Umbilical cord (tissue), 2 donors: ENCODE measurements around the gene VWA5B1. TPM values are rescaled to one million over a fixed set of nuclear protein-coding genes. Genes with fewer than 3 reads are reported as not detected.

Source experiments
- DNase-seq: peaks from one replicate; pipeline ENCODE4 v3.0.0-alpha.2; 2015; ENCODE audit warnings: low spot score
- total RNA-seq: library from RNA; depleted of rRNA; stranded (reverse); fragments of >200 nt; gene quantifications from one replicate; pipeline ENCODE4 v1.2.3, GENCODE V29; 2014; ENCODE audit warnings: low replicate concordance; ENCODE audit not compliant: insufficient read depth

The VWA5B1 gene
- total RNA-seq, 1 donor from 2014 or later: 0.24 TPM

DNA sequence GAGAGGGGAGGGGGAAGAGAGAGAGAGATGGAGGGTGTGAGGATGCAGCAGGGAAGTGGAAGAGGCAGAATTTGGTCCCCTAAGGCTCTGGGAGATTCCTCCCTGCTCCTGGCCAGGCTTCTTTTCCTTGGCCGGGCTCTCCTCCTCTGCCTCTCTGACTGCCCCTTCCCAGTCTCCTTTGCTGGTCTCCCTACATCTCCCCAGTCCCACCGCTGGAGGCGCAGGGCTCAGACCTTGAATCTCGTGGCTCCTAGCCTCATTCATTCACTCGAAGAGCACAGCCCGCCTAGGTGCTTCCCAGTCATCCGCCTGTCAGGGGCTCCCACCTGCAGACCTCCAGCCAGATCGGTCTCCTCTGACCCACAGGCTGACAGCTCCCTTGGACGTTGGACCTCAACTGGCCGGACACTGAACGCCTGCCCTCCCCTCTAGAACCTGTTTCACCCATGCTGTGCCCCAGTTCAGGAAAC, 76.5 kb downstream of the VWA5B1 start:
- peak; percentile 43 for DNase-seq

DNA sequence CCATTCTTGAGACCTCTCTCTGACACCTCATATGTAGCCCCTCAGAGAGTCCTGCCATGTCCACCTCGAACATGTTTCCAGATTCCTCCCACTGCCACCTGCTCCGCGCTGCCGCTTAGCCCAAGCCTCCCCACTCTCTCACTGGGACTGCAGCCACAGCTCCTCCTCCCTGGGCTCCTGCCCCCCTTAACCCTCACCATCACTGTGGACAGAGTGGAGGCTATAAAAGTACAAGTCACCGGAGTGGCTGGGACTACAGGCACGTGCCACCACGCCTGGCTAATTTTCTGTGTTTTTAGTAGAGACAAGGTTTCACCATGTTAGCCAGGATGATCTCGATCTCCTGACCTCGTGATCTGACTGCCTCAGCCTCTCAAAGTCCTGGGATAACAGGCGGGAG, 77.0 kb downstream of the VWA5B1 start:
- no peak for DNase-seq

GRCh38 chr1:20368866-20369470, 78.3 kb downstream of the VWA5B1 start:
- DNase-seq: no peak

DNA sequence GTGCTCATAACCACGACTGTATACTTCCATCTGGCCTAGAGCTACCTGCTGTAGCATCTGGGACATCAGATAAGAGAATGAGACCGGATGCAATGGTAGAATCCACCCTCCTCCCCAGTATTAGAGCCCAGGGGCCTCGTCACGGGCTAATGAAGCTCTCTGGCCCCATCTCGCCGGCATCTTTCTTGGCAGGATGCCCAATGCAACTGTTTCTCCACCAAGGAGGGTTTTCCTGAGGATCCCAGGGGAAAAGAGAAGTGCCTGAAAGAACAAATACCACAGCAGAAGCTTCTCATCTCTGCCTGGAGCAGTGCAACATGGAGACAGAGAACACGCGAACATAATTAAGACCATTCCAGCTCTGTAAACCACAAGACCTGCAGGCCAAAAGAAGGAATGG, 80.0 kb downstream of the VWA5B1 start:
- DNase-seq: no peak

DNA sequence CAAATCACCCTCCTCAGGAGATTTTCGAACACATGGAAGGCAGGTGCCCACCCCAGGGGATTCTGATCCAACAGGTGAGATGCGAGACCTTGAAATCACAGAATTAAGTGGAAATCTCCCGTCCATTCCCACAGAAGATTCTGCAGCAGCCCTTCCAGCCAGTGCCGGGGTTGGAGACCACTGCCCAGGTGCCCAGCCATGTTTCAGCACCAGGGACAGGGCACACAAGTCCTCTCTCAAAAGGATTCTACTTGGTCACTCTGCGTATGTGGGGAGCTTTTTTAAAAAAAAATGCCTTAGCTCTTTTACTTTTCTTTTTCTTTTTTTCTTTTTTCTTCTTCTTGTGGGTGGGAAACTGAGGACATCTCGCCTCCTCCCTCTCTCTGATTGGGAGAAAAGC, 80.7 kb downstream of the VWA5B1 start:
- DNase-seq: no peak

DNA sequence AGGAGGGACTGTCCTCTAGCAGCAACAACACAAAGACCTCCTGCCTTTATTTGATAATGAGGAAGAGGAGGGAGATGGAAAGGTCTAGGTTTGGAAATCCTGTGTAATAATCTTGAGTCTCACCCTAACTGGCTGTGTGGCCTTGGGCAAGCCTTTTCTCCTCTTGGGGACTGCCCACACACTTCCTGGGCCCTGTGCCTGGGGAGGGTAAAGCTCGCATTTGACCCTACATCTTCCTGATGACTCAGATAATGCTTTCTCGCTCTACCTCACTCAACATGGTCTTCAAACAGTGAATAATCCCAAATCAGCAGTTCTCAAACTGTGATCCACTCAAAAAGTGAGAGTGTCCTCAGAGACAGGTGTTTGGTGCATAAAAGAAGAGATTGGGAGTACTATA, 81.2 kb downstream of the VWA5B1 start:
- DNase-seq: no peak

DNA sequence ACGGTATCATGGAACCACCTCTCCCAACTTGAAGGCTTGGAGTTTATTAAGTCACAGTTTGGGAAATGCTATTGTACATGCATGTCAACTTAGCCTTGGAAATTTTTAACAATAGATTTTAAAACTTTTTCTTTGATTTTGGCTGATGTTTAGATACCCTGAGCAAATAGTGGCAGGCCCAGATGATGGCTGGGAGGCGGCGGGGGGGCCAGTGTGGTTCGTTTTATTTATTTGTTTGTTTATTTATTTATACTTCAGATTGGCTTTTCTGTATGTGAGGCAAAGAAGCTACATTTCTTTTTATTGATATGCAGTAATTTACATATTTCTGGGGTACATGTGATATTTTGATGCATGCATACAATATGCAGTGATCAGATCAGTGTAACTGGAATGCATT, 82.0 kb downstream of the VWA5B1 start:
- no peak for DNase-seq

- no peak for DNase-seq
Measured at GRCh38 chr1:20373286-20373685, 82.6 kb downstream of the VWA5B1 start.

- no peak for DNase-seq
Measured at GRCh38 chr1:20373764-20374163, 83.1 kb downstream of the VWA5B1 start.

GRCh38 chr1:20375563-20375962, 84.9 kb downstream of the VWA5B1 start:
- no peak for DNase-seq

- no peak for DNase-seq
Measured at GRCh38 chr1:20376171-20376570, 85.5 kb downstream of the VWA5B1 start.

- DNase-seq: no peak
Measured at GRCh38 chr1:20376880-20377494, 86.3 kb downstream of the VWA5B1 start.

- DNase-seq: no peak
Measured at GRCh38 chr1:20377516-20378270, 87.0 kb downstream of the VWA5B1 start.

GRCh38 chr1:20379075-20379474, 88.4 kb downstream of the VWA5B1 start:
- no peak for DNase-seq

GRCh38 chr1:20380175-20380574, 89.5 kb downstream of the VWA5B1 start:
- no peak for DNase-seq

- DNase-seq: peak; percentile 95
Measured at GRCh38 chr1:20380616-20381035, 90.0 kb downstream of the VWA5B1 start.

DNA sequence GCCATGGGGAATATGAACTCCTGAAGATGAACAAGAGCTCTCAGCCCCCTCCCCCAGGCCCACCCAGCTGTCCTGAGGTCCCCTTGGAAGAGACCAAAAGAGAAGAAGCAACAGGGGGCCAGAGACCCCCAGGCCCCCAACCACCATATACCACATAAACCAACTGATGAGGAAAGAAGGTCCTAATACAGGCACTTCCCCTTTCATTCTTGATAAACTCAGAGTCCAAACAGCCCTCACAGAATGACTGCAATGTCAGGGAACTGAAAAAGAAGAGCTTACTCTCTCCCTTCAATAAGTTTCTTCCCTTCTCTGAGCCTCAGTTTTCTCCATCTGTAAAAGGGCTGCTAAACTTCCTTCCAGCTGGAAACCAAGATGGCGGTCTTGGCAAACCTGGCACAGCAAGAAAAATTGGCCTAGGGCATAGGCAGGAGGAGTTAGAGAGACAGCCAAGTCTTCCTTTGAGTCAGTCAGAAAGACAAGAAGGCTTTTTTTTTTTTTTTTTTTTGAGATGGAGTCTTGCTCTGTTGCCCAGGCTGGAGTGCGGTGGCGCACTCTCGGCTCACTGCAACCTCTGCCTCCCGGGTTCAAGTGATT, 90.5 kb downstream of the VWA5B1 start:
- no peak for DNase-seq

GRCh38 chr1:20381961-20382360, 91.3 kb downstream of the VWA5B1 start:
- DNase-seq: no peak

DNA sequence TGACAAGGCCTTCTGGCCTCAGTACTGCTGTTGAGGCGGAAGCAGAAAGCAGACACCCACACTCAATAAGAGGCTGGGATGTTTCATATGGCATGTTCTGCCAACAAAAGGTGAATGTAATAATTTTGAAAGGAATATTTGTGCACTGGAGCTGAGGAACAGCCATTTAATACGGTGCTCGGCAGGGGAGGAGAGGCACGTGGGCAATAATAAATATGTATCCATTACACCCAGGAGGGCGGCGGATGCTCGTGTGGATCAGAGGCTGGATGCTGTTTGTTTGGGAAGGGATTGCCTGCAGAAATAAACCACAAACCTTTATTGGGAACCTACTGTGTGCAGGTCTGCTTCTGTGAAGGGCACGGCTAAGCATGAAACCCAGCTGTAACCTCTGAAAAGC, 92.0 kb downstream of the VWA5B1 start:
- DNase-seq: no peak

- no peak for DNase-seq
Measured at GRCh38 chr1:20383631-20384030, 93.0 kb downstream of the VWA5B1 start.

GRCh38 chr1:20385630-20386029, 95.0 kb downstream of the VWA5B1 start:
- DNase-seq: no peak

GRCh38 chr1:20386323-20387081, 95.8 kb downstream of the VWA5B1 start:
- no peak for DNase-seq
